ENCODE data around the gene SCUBE1. TPM values are rescaled to one million over a fixed set of nuclear protein-coding genes. Genes with fewer than 3 reads are reported as not detected.

SCUBE1 gene
- polyA plus RNA-seq, 1 donor from 2014 or later = not detected

- Mint-ChIP-seq H3K36me3 (no peaks in the 10 kb centered on the region), H3K4me3 (no peak overlapping the region), H3K4me1 (peaks cover 0 to 2% (median 0%) of the 10 kb centered on the region in 3 donors), H3K27ac (no peak overlapping the region), H3K27me3 (peaks cover 6% of the 10 kb centered on the region), H3K9me3 (no peaks in the 10 kb centered on the region)
Measured at GRCh38 chr22:43326331-43327156, 16.6 kb downstream of the SCUBE1 start.

DNA sequence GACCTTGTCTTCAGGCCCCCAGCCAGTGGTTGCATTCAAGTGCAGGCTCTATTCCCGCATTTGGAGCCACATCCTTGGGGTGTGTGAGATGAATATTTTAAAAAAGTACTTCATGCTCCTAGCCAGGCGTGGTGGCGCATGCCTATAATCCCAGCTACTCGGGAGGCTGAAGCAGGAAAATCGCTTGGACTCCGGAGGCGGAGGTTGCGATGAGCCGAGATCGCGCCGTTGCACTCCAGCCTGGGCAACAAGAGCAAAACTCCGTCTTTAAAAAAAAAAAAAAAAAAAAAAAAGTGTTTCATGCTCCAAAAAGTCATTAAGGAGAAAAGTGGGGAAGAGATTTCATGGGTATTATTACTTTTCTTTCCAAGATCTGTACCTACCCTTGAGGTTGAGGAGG lies 18.0 kb downstream of the SCUBE1 start:
- Mint-ChIP-seq H3K4me3 (no peak overlapping the region), H3K27ac (no peak overlapping the region), H3K27me3 (peaks cover 8% of the 10 kb centered on the region), H3K36me3 (no peaks in the 10 kb centered on the region), H3K9me3 (peaks cover 0 to 1% (median 0%) of the 10 kb centered on the region in 3 donors), H3K4me1 (peaks cover 0 to 3% (median 2%) of the 10 kb centered on the region in 3 donors)

DNA sequence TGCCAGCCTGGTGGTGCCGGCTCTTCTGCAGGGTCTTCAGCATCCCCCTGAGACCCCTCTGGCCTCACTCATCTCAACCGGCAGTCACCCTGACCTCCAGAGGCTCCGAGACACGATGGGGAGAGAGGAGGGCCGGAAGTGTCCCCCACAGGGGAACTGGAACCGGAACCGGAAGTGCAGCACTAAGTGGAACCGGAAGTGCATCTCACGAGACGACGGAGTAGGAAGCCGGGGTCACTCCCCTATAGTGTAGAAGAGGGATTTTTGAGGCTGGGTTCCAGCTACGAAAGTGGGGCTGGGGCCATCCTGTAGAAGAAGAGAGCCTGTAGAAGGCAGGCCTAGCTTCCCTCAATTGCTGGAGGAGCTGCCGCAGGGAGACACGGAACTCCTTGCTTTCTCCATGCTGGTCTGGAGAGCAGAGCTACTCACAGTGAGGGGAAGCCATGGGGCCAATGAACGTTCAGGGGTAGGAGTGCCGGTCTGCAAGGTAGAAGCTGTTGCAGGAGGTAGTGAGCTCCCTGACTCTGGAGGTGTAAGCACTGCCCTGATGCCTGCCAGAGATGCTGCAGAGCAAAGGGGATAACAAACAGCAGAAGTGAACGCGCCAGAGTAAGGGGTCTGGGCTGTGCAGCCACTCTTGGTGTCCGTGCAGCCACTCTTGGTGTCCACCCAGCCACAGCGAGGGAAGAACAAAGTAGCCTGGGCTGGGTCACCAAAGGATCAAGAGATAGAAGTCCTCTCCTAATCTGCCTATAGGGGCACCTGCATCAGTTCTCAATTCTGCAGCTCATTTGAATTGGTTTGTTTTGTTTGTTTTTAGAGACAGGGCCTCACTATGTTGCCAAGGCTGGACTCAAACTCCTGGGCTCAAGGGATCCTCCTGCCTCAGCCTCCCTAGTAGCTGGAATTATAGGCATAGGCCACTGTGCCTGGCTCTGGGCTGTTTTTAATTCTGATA lies 21.9 kb downstream of the SCUBE1 start:
- Mint-ChIP-seq H3K4me3 (peak overlapping the region in 1 of 4 donors; percentile 60), H3K4me1 (peaks cover 0 to 3% (median 2%) of the 10 kb centered on the region in 3 donors), H3K36me3 (no peaks in the 10 kb centered on the region), H3K27me3 (peaks cover 8% of the 10 kb centered on the region), H3K9me3 (peaks cover 0 to 1% (median 0%) of the 10 kb centered on the region in 3 donors), H3K27ac (no peak overlapping the region)

DNA sequence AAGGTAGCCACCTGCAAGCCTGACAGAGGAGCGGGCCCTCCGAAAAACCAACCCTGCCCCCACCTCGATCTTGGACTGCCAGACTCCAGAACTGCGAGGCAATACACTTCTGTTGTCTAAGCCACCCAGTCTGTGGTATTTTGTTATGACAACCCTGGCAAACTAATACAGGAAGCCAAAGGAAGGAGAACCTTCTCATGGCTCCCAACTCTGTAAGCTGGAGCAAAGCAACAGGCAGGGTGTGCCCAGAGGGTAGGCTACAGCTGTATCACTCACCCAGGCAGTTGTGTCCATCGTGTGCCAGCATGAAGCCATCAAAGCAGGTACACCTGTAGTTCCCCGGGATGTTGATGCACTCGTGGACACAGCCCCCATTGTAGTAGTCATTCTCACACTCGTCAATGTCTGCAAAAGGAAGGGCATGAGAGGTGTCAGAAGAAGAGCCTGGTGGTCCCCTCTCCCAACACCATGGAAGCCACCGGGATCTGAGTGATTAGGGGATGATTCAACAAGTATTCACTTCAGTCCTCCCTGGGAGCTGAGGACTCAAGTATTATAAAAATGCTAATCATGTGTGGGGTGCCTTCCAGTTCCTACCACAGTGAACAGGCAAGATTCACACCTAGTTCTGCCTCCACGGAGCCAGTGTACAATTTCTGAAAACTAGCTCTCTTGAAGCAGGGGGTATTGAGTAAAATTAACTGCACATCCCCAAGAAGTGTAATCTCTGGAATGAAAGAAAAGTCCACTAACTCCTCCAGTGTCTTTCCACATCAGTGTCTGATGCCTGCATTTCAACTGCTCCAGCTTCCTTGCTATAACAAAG lies 23.3 kb downstream of the SCUBE1 start:
- H3K27ac Mint-ChIP-seq = no peak overlapping the region
- peaks cover 0 to 1% (median 0%) of the 10 kb centered on the region in 3 donors for H3K9me3 Mint-ChIP-seq
- peaks cover 8% of the 10 kb centered on the region for H3K27me3 Mint-ChIP-seq
- peaks cover 0 to 3% (median 2%) of the 10 kb centered on the region in 3 donors for H3K4me1 Mint-ChIP-seq
- no peak overlapping the region for H3K4me3 Mint-ChIP-seq
- no peaks in the 10 kb centered on the region for H3K36me3 Mint-ChIP-seq

GRCh38 chr22:43317239-43317638 lies 25.9 kb downstream of the SCUBE1 start:
- peaks cover 0 to 3% (median 2%) of the 10 kb centered on the region in 3 donors for H3K4me1 Mint-ChIP-seq
- no peak overlapping the region for H3K4me3 Mint-ChIP-seq
- peaks cover 0 to 1% (median 0%) of the 10 kb centered on the region in 3 donors for H3K9me3 Mint-ChIP-seq
- H3K36me3 Mint-ChIP-seq = no peaks in the 10 kb centered on the region
- H3K27me3 Mint-ChIP-seq = peaks cover 20% of the 10 kb centered on the region
- no peak overlapping the region for H3K27ac Mint-ChIP-seq

DNA sequence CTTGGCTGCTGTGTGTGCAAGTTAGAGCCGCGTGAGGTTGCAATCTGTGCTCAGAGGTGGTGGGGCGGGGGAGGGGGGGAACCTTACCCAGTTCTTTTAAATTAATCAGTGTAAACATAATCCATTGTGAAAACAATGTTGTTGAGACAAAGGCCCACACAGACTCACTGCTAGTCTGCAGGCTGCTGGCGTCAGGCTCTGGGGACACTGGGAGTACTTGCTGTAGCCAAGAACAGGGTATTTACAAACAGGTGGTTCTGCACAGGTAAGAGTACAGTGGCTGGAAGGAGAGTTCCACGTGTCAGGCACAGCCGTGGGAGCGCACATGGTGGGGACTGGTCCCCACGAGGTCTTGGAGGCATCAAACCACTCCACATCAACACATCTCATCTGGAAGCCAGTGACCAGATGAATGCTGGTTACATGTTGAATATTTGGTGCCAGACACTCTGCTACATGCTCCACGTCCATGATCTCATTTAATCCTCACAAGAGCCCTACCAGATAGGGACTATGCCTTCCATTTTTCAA lies 27.4 kb downstream of the SCUBE1 start:
- Mint-ChIP-seq H3K27me3 (peaks cover 22% of the 10 kb centered on the region), H3K36me3 (no peaks in the 10 kb centered on the region), H3K9me3 (no peaks in the 10 kb centered on the region), H3K4me3 (no peak overlapping the region), H3K4me1 (peaks cover 0 to 3% (median 2%) of the 10 kb centered on the region in 3 donors), H3K27ac (no peak overlapping the region)

DNA sequence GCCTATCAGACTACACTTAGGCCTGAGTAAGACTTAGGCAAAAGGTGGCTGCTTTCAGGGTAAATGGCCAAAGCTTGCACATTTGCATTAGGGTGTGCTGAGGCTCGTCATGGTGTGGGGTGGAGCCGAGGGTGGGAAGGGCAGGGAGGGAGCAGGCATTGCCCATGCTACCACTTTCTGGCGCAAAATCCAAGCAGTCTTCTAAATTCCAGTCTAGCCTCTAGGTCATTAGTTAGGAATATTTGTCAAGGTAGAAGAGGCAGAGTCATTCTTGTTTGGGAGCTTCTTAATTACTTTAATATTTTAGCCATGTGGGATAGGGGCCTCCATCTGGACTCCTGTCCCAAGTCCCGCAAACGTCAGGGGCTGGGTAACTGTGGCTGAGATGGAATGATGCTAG lies 28.6 kb downstream of the SCUBE1 start:
- peaks cover 25% of the 10 kb centered on the region for H3K27me3 Mint-ChIP-seq
- H3K27ac Mint-ChIP-seq = no peak overlapping the region
- peaks cover 2% of the 10 kb centered on the region for H3K36me3 Mint-ChIP-seq
- H3K4me3 Mint-ChIP-seq = no peak overlapping the region
- H3K4me1 Mint-ChIP-seq = no peaks in the 10 kb centered on the region
- no peaks in the 10 kb centered on the region for H3K9me3 Mint-ChIP-seq

DNA sequence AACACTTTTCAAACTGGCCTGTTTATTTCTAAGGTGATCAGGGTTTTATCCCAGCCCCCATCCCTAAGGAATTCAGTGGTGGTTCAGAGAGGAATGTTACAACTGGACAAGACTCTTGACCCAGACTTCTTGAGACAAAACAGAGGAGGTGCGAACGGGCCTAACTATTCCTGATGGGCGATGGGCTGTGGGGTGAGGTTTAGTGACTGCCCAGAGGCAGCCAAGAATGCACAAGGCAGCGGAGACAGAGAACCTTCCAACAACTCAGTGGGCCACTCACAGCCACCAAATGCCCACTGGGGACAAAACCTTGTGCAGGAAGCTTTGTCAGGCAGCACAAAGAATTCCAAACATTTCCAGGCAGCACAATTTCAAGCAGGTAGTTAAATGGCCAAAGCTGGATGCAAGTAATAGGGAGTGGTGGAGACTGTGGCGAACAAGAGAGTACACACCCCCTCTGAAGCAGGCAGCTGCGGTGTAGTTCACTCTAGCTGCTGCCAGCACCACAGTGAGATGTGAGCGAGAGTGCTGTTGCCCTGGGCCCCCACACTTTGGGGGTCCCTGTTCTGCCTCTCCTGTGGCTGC lies 29.2 kb downstream of the SCUBE1 start:
- no peak overlapping the region for H3K27ac Mint-ChIP-seq
- peaks cover 25% of the 10 kb centered on the region for H3K27me3 Mint-ChIP-seq
- no peak overlapping the region for H3K4me3 Mint-ChIP-seq
- no peaks in the 10 kb centered on the region for H3K4me1 Mint-ChIP-seq
- H3K9me3 Mint-ChIP-seq = no peaks in the 10 kb centered on the region
- peaks cover 2% of the 10 kb centered on the region for H3K36me3 Mint-ChIP-seq

DNA sequence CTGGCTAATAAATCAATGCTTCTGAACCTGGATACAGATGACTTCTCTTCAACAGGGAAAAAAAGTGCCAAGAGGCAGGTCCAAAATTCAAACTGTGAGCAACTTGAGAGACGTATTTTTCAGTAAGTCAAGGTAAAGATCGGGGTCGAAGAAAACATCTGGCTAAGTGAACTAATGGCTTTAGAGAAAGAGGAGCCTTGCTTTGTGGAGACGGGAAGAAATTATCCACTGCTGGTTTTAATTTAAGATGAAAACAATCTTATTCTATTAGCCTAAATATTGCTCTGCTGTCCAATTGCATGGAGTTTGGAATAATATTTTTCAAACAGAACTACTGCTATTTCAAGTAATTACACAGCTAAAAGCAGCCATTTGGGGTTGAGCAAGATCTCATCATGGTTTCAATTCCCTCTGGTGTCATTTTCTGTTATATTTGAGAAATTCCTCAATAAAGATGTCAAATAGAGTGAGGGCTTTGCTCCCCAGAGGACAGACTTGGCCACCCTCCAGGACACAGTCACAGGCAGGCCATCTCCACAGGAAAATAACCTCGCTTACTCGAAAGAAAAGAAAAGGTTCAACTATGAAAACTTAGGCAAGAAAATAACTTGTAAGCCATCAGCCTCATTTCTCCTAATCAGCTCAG lies 29.8 kb downstream of the SCUBE1 start:
- Mint-ChIP-seq H3K27ac (no peak overlapping the region), H3K4me1 (no peaks in the 10 kb centered on the region), H3K4me3 (no peak overlapping the region), H3K27me3 (peaks cover 25% of the 10 kb centered on the region), H3K36me3 (peaks cover 2% of the 10 kb centered on the region), H3K9me3 (no peaks in the 10 kb centered on the region)

- Mint-ChIP-seq H3K4me3 (no peak overlapping the region), H3K4me1 (peaks cover 0 to 2% (median 0%) of the 10 kb centered on the region in 3 donors), H3K36me3 (peaks cover 2% of the 10 kb centered on the region), H3K27me3 (peaks cover 29% of the 10 kb centered on the region), H3K27ac (no peak overlapping the region), H3K9me3 (no peaks in the 10 kb centered on the region)
Measured at GRCh38 chr22:43312608-43313007, 30.6 kb downstream of the SCUBE1 start.

DNA sequence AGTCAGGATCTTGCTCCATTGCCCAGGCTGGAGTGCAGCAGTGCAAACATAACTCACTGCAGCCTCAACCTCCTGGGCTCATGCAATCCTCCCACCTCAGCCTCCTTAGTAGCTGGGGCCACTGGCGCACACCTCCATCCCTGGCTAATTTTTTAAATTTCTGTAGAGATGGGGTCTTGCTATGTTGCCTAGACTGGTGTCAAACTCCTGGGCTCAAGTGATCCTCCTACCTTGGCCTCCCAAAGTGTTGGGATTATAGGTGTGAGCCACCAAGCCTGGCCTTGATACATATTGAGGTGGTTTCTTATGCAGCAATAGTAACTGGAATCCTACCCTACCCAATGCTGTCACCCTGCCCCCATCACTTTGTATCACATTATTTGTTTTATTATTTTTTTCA lies 32.4 kb downstream of the SCUBE1 start:
- Mint-ChIP-seq H3K4me3 (no peak overlapping the region), H3K9me3 (no peaks in the 10 kb centered on the region), H3K36me3 (peaks cover 2% of the 10 kb centered on the region), H3K27me3 (peaks cover 28% of the 10 kb centered on the region), H3K27ac (no peak overlapping the region), H3K4me1 (peaks cover 0 to 2% (median 0%) of the 10 kb centered on the region in 3 donors)

GRCh38 chr22:43310311-43310710 lies 32.9 kb downstream of the SCUBE1 start:
- H3K4me1 Mint-ChIP-seq = peaks cover 0 to 2% (median 0%) of the 10 kb centered on the region in 3 donors
- no peaks in the 10 kb centered on the region for H3K9me3 Mint-ChIP-seq
- H3K4me3 Mint-ChIP-seq = peak overlapping the region in 1 of 4 donors; percentile 55
- H3K27ac Mint-ChIP-seq = no peak overlapping the region
- H3K27me3 Mint-ChIP-seq = peaks cover 29% of the 10 kb centered on the region
- H3K36me3 Mint-ChIP-seq = peaks cover 2% of the 10 kb centered on the region

DNA sequence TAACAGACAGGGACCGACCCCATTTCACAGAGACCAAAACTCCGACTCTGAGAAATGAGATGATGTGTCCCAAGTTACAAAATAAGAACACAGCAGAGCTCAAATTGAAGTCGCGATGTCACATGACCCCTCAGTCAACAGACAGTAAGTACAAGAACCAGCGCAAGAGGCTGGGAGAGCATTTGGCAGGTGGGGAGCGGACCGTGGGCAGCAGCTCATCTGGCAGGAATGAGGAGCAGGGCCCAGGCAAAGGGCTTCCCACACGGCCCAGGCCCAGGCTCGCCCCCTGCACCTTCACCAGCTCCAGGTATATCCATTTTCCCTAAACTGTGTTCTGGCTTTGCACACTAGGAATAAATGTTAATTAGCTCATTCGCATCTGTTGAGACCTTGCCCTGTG lies 34.3 kb downstream of the SCUBE1 start:
- Mint-ChIP-seq H3K4me1 (peaks cover 0 to 2% (median 0%) of the 10 kb centered on the region in 3 donors), H3K36me3 (peaks cover 4% of the 10 kb centered on the region), H3K27me3 (peaks cover 36% of the 10 kb centered on the region), H3K27ac (no peak overlapping the region), H3K9me3 (no peaks in the 10 kb centered on the region), H3K4me3 (no peak overlapping the region)

Measured in IgD-negative memory B cell (primary cell).